Peyer's patch (tissue), 4 donors: ENCODE measurements around the gene KIRREL3.

Experiments used
- CTCF ChIP-seq, 6 experiments: fragments of 450-650 bp in 4 of 6; fragments of 200-600 bp in 2 of 6; sonication (generic) in 1 of 6; IDR thresholded peaks; one replicate each; pipeline ENCODE4 v1.5.1; 2017 to 2019; ENCODE audit warnings: antibody characterized with exemption in 6 of 6, mild to moderate bottlenecking in 3 of 6, moderate library complexity in 1 of 6
- POLR2A ChIP-seq, 2 donors: fragments of 450-650 bp; IDR thresholded peaks; one replicate each; pipeline ENCODE4 v1.5.1; 2017; ENCODE audit warnings: antibody characterized with exemption in 2 of 2, mild to moderate bottlenecking in 2 of 2, moderate library complexity in 2 of 2

DNA sequence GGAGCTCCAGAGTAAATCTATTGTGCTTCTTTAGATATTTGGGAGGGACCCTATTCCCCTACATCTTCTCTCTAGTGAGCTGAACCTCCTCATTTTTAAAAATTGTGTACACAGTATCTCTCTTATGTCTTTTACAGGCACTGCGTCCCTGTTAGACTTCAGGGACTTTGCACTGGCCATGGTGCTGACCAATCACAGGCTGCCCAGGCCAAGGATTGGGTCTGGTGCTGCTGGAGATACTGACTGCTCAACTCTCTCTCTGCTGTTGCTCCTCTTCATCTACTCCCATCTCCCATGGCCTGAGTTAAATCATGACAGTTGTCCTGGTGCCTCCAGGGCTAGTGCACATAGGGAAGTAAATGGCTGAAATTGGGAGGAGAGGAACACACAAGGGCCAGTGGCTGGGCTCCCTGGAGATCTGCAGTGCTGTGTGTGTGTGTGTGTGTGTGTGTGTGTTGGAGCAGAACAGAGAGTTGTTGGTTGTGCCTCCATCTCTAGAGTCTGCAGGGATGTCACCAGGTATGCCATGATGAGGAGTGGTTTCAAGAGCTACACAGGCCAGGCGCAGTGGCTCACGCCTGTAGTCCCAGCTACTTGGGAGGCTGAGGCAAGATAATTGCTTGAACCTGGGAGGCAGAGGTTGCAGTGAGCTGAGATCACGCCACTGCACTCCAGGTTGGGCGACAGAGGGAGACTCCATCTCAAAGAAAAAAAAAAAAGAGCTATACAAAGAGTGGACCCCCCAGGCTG lies 489.8 kb downstream of the KIRREL3 start:
- TF ChIP-seq POLR2A (IDR thresholded peaks at IDR 0.05) (no peak), CTCF (IDR thresholded peaks at IDR 0.05) (no peak)
